PC-3 (cell line): ENCODE measurements around the gene MSX1. TPM values are rescaled to one million over a fixed set of nuclear protein-coding genes. Genes with fewer than 3 reads are reported as not detected.

Source experiments
- ATAC-seq: fragments of 200-7000 bp; cut with Tn5 transposase; 2 replicates; pipeline ENCODE4 v1.9.1; 2020; ENCODE audit warnings: mild to moderate bottlenecking, moderate library complexity
- BruUV-seq: library from RNA; stranded (reverse); fragments of 400-500 nt; replicated peaks from 2 replicates; lab custom pipeline; 2021; lab: Mats Ljungman, UMichigan
- CTCF ChIA-PET: fragments of 300-600 bp; sonication (Branson Sonifier 250); formaldehyde crosslinking; loops from one replicate; lab custom pipeline; 2022; ENCODE audit warnings: antibody characterized with exemption; lab: Charles Lee
- POLR2A ChIA-PET: fragments of 300-600 bp; sonication (Branson Sonifier 250); formaldehyde crosslinking; loops from one replicate; lab custom pipeline; 2022; ENCODE audit warnings: antibody characterized with exemption; ENCODE audit not compliant: unreplicated experiment; lab: Charles Lee
- DNase-seq: peaks from one replicate; pipeline ENCODE4 v3.0.0-alpha.2; 2015
- H2AFZ ChIP-seq: fragments of 300-600 bp; sonication (generic); 2 replicates; pipeline ENCODE4 v1.6.0; 2016; ENCODE audit warnings: antibody characterized with exemption, low read length
- H3F3A ChIP-seq: fragments of 300-600 bp; sonication (generic); one replicate; pipeline ENCODE4 v1.6.0; 2017; ENCODE audit warnings: antibody characterized with exemption, low read length, control low read depth, mild to moderate bottlenecking; ENCODE audit not compliant: unreplicated experiment
- H3K27ac ChIP-seq: fragments of 300-600 bp; sonication (generic); 2 replicates; pipeline ENCODE4 v1.5.1; 2016; ENCODE audit warnings: mild to moderate bottlenecking, low read length
- H3K27me3 ChIP-seq: fragments of 300-600 bp; sonication (generic); 2 replicates; pipeline ENCODE4 v1.6.1; 2016; ENCODE audit warnings: low read length, mixed read lengths
- H3K36me3 ChIP-seq: fragments of 300-600 bp; sonication (generic); 2 replicates; pipeline ENCODE4 v1.6.1; 2016; ENCODE audit warnings: low read depth, mixed run types, low read length, mixed read lengths
- H3K4me1 ChIP-seq: fragments of 300-600 bp; sonication (generic); 2 replicates; pipeline ENCODE4 v1.5.1; 2016; ENCODE audit warnings: low read length; ENCODE audit not compliant: insufficient read depth
- H3K4me2 ChIP-seq: fragments of 300-600 bp; sonication (generic); 2 replicates; pipeline ENCODE4 v1.6.0; 2016; ENCODE audit warnings: low read length
- H3K4me3 ChIP-seq: fragments of 300-600 bp; sonication (generic); 2 replicates; pipeline ENCODE4 v1.5.1; 2016; ENCODE audit warnings: mild to moderate bottlenecking, low read length, mixed read lengths
- H3K79me2 ChIP-seq: fragments of 300-600 bp; sonication (generic); 2 replicates; pipeline ENCODE4 v1.6.1; 2017; ENCODE audit warnings: low read length, mixed read lengths
- H3K9ac ChIP-seq: fragments of 300-600 bp; sonication (generic); 2 replicates; pipeline ENCODE4 v1.6.0; 2016; ENCODE audit warnings: mild to moderate bottlenecking, low read length
- H3K9me2 ChIP-seq: fragments of 300-600 bp; sonication (generic); replicated peaks from 2 replicates; pipeline ENCODE4 v1.6.1; 2016; ENCODE audit warnings: mixed run types, low read length, mixed read lengths
- H3K9me3 ChIP-seq: fragments of 300-600 bp; sonication (generic); 2 replicates; pipeline ENCODE4 v1.6.1; 2016; ENCODE audit warnings: low read length, mixed read lengths
- H4K20me1 ChIP-seq: fragments of 300-600 bp; sonication (generic); 2 replicates; pipeline ENCODE4 v1.6.1; 2016; ENCODE audit warnings: low read length, mixed read lengths
- CTCF ChIP-seq: fragments of 300-600 bp; sonication (generic); conservative IDR thresholded peaks from 2 replicates; pipeline ENCODE4 v1.5.1; 2017; ENCODE audit warnings: antibody characterized with exemption, low read depth, mild to moderate bottlenecking, low read length
- EZH2 ChIP-seq: fragments of 300-600 bp; sonication (generic); IDR thresholded peaks from one replicate; pipeline ENCODE4 v1.6.1; 2017; ENCODE audit warnings: antibody characterized with exemption, mild to moderate bottlenecking, low read length; ENCODE audit not compliant: unreplicated experiment
- EZH2phosphoT487 ChIP-seq: fragments of 300-600 bp; sonication (generic); IDR thresholded peaks from 2 replicates; pipeline ENCODE4 v1.6.1; 2018; ENCODE audit warnings: mild to moderate bottlenecking, antibody characterized with exemption, low read length, borderline replicate concordance
- intact Hi-C: fragments of 100-400 bp; cut with micrococcal nuclease; formaldehyde crosslinking; loops from 2 replicates; pipeline ENCODE4 v1.9.0; 2023
- total RNA-seq: library from RNA; depleted of rRNA; stranded (reverse); fragments of >200 nt; gene quantifications from 2 replicates; pipeline ENCODE4 v1.2.3, GENCODE V29; 2014

Gene MSX1
- total RNA-seq, 1 experiment from 2014 or later = 7.5 TPM

DNA sequence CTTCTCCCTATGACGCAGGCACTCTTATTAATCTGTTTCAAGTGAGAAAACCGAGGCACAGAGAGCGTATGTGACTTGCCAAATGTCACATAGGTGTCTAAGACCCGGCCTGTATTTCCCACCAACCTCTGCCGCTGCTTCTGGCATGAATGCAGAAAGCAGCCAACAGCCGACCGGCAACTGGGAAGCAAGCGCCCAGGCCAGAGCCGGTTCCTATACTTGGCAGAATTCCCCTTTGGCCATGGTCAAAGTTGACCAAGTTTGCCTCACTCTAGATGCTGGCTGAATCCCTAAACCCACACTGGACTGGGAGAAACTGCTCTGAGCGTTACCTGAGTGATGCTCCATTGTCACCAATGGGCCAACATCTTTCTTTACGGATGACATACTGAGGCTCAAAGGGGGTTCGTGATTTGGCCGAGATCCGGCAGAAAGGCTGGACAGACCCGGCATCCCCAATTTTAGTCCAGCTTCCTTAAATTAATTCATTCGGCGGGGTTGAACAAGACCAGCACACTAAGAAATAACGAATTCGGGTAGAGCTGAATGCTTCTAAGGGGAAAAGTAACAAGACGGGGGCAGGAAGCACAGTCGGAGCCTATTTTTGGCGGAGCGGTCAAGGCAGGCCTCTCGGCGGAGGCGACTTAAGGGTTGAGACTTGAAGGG lies 11.2 kb downstream of the MSX1 start:
- no TSS peak for BruUV-seq
- H3K27me3 ChIP-seq = peaks cover 60% of the 10 kb centered on the region
- no peak overlapping the region for H3K4me2 ChIP-seq

DNA sequence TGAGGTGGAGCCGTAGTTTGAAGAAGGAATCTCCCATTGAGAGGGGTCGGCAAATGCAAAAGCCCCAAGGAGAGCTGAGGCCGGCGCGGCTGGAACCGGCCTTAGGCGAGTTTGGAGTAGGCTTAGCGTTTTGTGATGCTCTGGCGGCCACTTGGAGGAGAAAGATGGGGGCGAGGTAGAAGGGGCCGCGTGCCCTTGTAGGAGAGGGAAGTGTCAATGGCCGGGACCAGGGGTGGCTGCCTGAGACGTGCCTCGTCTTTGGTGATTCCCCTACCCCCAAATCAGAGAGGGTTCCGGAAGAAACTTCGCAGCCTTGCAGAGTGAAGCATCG lies 11.7 kb downstream of the MSX1 start:
- H3K4me3 ChIP-seq = no peak overlapping the region
- no peaks in the 10 kb centered on the region for H3K79me2 ChIP-seq
- intact Hi-C loops = no loop called here
- ChIA-PET POLR2A (no interaction called here), CTCF (no interaction called here)
- BruUV-seq = no TSS peak
- H3K9me2 ChIP-seq = no peaks in the 10 kb centered on the region
- no peak overlapping the region for H2AFZ ChIP-seq
- ATAC-seq = no peak
- H3F3A ChIP-seq = no peaks in the 10 kb centered on the region
- H3K4me2 ChIP-seq = no peak overlapping the region
- no peak for DNase-seq
- H3K4me1 ChIP-seq = no peaks in the 10 kb centered on the region
- H3K9ac ChIP-seq = no peak overlapping the region
- TF ChIP-seq EZH2phosphoT487 = no peak
- no peak for TF ChIP-seq CTCF
- no peak for TF ChIP-seq EZH2
- no peak overlapping the region for H3K27ac ChIP-seq
- H3K36me3 ChIP-seq = no peaks in the 10 kb centered on the region
- H4K20me1 ChIP-seq = no peaks in the 10 kb centered on the region
- H3K27me3 ChIP-seq = peaks cover 60% of the 10 kb centered on the region
- H3K9me3 ChIP-seq = no peaks in the 10 kb centered on the region

More for the DNA sequence above, 11.2 kb downstream of the MSX1 start:
- Histone ChIP-seq H3K36me3 (no peaks in the 10 kb centered on the region), H3K9ac (no peak overlapping the region), H4K20me1 (no peaks in the 10 kb centered on the region), H3K79me2 (no peaks in the 10 kb centered on the region), H3K4me3 (no peak overlapping the region), H3K27ac (no peak overlapping the region), H3F3A (no peaks in the 10 kb centered on the region), H3K9me3 (no peaks in the 10 kb centered on the region), H3K4me1 (no peaks in the 10 kb centered on the region), H2AFZ (no peak overlapping the region), H3K9me2 (no peaks in the 10 kb centered on the region)
- DNase-seq (no peak), ATAC-seq (no peak)
- POLR2A ChIA-PET = no interaction called here
- intact Hi-C loops = no loop called here
- CTCF ChIA-PET = no interaction called here
- TF ChIP-seq EZH2phosphoT487 (no peak), EZH2 (no peak), CTCF (no peak)

GRCh38 chr4:4871573-4872313 lies 12.3 kb downstream of the MSX1 start:
- H3K4me3 ChIP-seq = no peak overlapping the region
- DNase-seq = no peak
- no peaks in the 10 kb centered on the region for H4K20me1 ChIP-seq
- H3K4me1 ChIP-seq = no peaks in the 10 kb centered on the region
- no peaks in the 10 kb centered on the region for H3K9me3 ChIP-seq
- H3K27ac ChIP-seq = no peak overlapping the region
- H2AFZ ChIP-seq = no peak overlapping the region
- TF ChIP-seq EZH2 = no peak
- TF ChIP-seq EZH2phosphoT487 = no peak
- TF ChIP-seq CTCF = no peak
- H3K79me2 ChIP-seq = no peaks in the 10 kb centered on the region
- ChIA-PET CTCF (no interaction called here), POLR2A (no interaction called here)
- H3K27me3 ChIP-seq = peaks cover 60% of the 10 kb centered on the region
- H3K4me2 ChIP-seq = no peak overlapping the region
- no peak for ATAC-seq
- no peak overlapping the region for H3K9ac ChIP-seq
- H3F3A ChIP-seq = no peaks in the 10 kb centered on the region
- no peaks in the 10 kb centered on the region for H3K36me3 ChIP-seq
- no TSS peak for BruUV-seq
- intact Hi-C loops = no loop called here
- no peaks in the 10 kb centered on the region for H3K9me2 ChIP-seq
